OCI-LY7 (cell line): ENCODE results near the gene GLDN. TPM values are rescaled to one million over a fixed set of nuclear protein-coding genes. Genes with fewer than 3 reads are reported as not detected.

Experiments used
- BruUV-seq: library from RNA; stranded (reverse); fragments of 400-500 nt; replicated peaks from 2 replicates; lab custom pipeline; 2021; lab: Mats Ljungman, UMichigan
- CTCF ChIA-PET: fragments of 300-600 bp; sonication (Branson Sonifier 250); formaldehyde crosslinking; loops from one replicate; lab custom pipeline; 2022; ENCODE audit warnings: antibody characterized with exemption; ENCODE audit not compliant: unreplicated experiment; lab: Charles Lee
- POLR2A ChIA-PET: fragments of 300-600 bp; sonication (Branson Sonifier 250); formaldehyde crosslinking; loops from one replicate; lab custom pipeline; 2022; ENCODE audit warnings: antibody characterized with exemption; lab: Charles Lee
- DNase-seq: peaks from one replicate; pipeline ENCODE4 v3.0.0-alpha.2; 2015; ENCODE audit warnings: low spot score
- H2AFZ ChIP-seq: fragments of 200-600 bp; sonication (generic), shearing (Covaris generic); 2 replicates; pipeline ENCODE4 v1.6.1; 2014; ENCODE audit warnings: mild to moderate bottlenecking, antibody characterized with exemption, low read length, moderate library complexity
- H3K27ac ChIP-seq: fragments of 200-600 bp; sonication (generic); 2 replicates; pipeline ENCODE4 v1.5.1; 2014; ENCODE audit warnings: mixed run types, low read depth, mild to moderate bottlenecking, moderate library complexity, low read length, inconsistent platforms; ENCODE audit not compliant: poor library complexity, severe bottlenecking
- H3K36me3 ChIP-seq: fragments of 200-600 bp; sonication (generic); 2 replicates; pipeline ENCODE4 v1.6.1; 2014; ENCODE audit warnings: mild to moderate bottlenecking, antibody characterized with exemption, low read length, moderate library complexity, mixed read lengths; ENCODE audit not compliant: insufficient read depth
- H3K4me1 ChIP-seq: fragments of 200-600 bp; sonication (generic); 2 replicates; pipeline ENCODE4 v1.5.1; 2014; ENCODE audit warnings: mild to moderate bottlenecking, low read length; ENCODE audit not compliant: insufficient read depth, poor library complexity, severe bottlenecking
- H3K4me2 ChIP-seq: fragments of 200-600 bp; sonication (generic); 2 replicates; pipeline ENCODE4 v1.6.1; 2014; ENCODE audit warnings: mild to moderate bottlenecking, low read length
- H3K4me3 ChIP-seq: fragments of 200-600 bp; sonication (generic); 2 replicates; pipeline ENCODE4 v1.5.1; 2014; ENCODE audit warnings: mild to moderate bottlenecking, low read depth, low read length; ENCODE audit not compliant: poor library complexity, severe bottlenecking
- H3K79me2 ChIP-seq: fragments of 200-600 bp; sonication (generic); 2 replicates; pipeline ENCODE4 v1.6.1; 2016; ENCODE audit warnings: low read depth, mild to moderate bottlenecking, low read length, moderate library complexity, mixed read lengths; ENCODE audit not compliant: insufficient read depth
- H3K9me2 ChIP-seq: fragments of 200-600 bp; sonication (generic); 2 replicates; pipeline ENCODE4 v1.6.1; 2016; ENCODE audit warnings: mild to moderate bottlenecking, low read length, mixed read lengths; ENCODE audit not compliant: insufficient read depth
- H3K9me3 ChIP-seq: fragments of 200-600 bp; sonication (generic); 2 replicates; pipeline ENCODE4 v1.6.1; 2014; ENCODE audit warnings: mild to moderate bottlenecking, mixed run types, low read length, mixed read lengths
- H4K20me1 ChIP-seq: fragments of 200-600 bp; sonication (generic); 2 replicates; pipeline ENCODE4 v1.6.1; 2014; ENCODE audit warnings: mild to moderate bottlenecking, antibody characterized with exemption, low read length, moderate library complexity, mixed read lengths; ENCODE audit not compliant: insufficient read depth
- CTCF ChIP-seq: fragments of 200-600 bp; sonication (generic); conservative IDR thresholded peaks from 2 replicates; pipeline ENCODE4 v1.5.1; 2014; ENCODE audit warnings: mild to moderate bottlenecking, antibody characterized with exemption, low read length, moderate library complexity, mixed read lengths
- EZH2phosphoT487 ChIP-seq: fragments of 200-600 bp; sonication (generic); IDR thresholded peaks from 2 replicates; pipeline ENCODE4 v1.6.1; 2018; ENCODE audit warnings: low read depth, borderline replicate concordance, mild to moderate bottlenecking, mixed run types, antibody characterized with exemption, low read length, moderate library complexity, mixed read lengths
- intact Hi-C: fragments of 100-400 bp; cut with micrococcal nuclease; formaldehyde crosslinking; loops from one replicate; pipeline ENCODE4 v1.10.0; 2022; ENCODE audit not compliant: unreplicated experiment
- total RNA-seq, 2 experiments: library from RNA; depleted of rRNA in 1 of 2; stranded (reverse); fragments of >200 nt in 1 of 2; shearing (Covaris generic) in 1 of 2; gene quantifications; 2 replicates each; pipeline ENCODE4 v1.2.3, GENCODE V29; 2014 to 2022

GLDN gene
- total RNA-seq, 2 experiments from 2014 or later = not detected

GRCh38 chr15:51390241-51390965 is 48.9 kb downstream of the GLDN start:
- H2AFZ ChIP-seq = no peak overlapping the region
- no peaks in the 10 kb centered on the region for H4K20me1 ChIP-seq
- H3K27ac ChIP-seq = no peak overlapping the region
- intact Hi-C loops = no loop called here
- no peak overlapping the region for H3K4me3 ChIP-seq
- no peaks in the 10 kb centered on the region for H3K36me3 ChIP-seq
- ChIA-PET POLR2A (no interaction called here), CTCF (no interaction called here)
- no peak overlapping the region for H3K4me2 ChIP-seq
- TF ChIP-seq EZH2phosphoT487 (no peak), CTCF (no peak)
- no peaks in the 10 kb centered on the region for H3K4me1 ChIP-seq
- H3K9me3 ChIP-seq = no peaks in the 10 kb centered on the region
- H3K9me2 ChIP-seq = no peaks in the 10 kb centered on the region
- no peak for DNase-seq
- no peaks in the 10 kb centered on the region for H3K79me2 ChIP-seq
- no TSS peak for BruUV-seq

GRCh38 chr15:51390966-51391422 is 49.5 kb downstream of the GLDN start:
- no peak overlapping the region for H2AFZ ChIP-seq
- POLR2A ChIA-PET = no interaction called here
- TF ChIP-seq EZH2phosphoT487 = no peak
- no peak for TF ChIP-seq CTCF
- no peaks in the 10 kb centered on the region for H3K9me3 ChIP-seq
- no TSS peak for BruUV-seq
- H3K27ac ChIP-seq = no peak overlapping the region
- no peaks in the 10 kb centered on the region for H3K9me2 ChIP-seq
- H4K20me1 ChIP-seq = no peaks in the 10 kb centered on the region
- H3K79me2 ChIP-seq = no peaks in the 10 kb centered on the region
- no peak for DNase-seq
- no peaks in the 10 kb centered on the region for H3K36me3 ChIP-seq
- H3K4me3 ChIP-seq = no peak overlapping the region
- no peaks in the 10 kb centered on the region for H3K4me1 ChIP-seq
- intact Hi-C loops = no loop called here
- CTCF ChIA-PET = no interaction called here
- H3K4me2 ChIP-seq = no peak overlapping the region

- Histone ChIP-seq H3K4me1 (no peaks in the 10 kb centered on the region), H2AFZ (no peak overlapping the region), H3K4me2 (no peak overlapping the region), H3K27ac (no peak overlapping the region), H3K36me3 (no peaks in the 10 kb centered on the region), H3K9me3 (no peaks in the 10 kb centered on the region), H4K20me1 (no peaks in the 10 kb centered on the region), H3K4me3 (no peak overlapping the region), H3K9me2 (no peaks in the 10 kb centered on the region), H3K79me2 (no peaks in the 10 kb centered on the region)
- TF ChIP-seq EZH2phosphoT487 = no peak
- CTCF ChIA-PET = no interaction called here
- no TSS peak for BruUV-seq
- POLR2A ChIA-PET = interaction anchor here (0.6 kb wide), 1 partner anchor 43 kb away, joined by 3 read pairs; no protein-coding TSS in a partner anchor
- intact Hi-C loops = no loop called here
- DNase-seq = no peak
These were observed 55.5 kb downstream of the GLDN start for GRCh38 chr15:51396921-51397320.
